SK-N-SH treated with all-trans-retinoic acid at 6 μM for 48 hours (cell line): ENCODE results near the gene DNAH2.
A peak's percentile ranks its signal among the peaks of the same experiment; 100 is the strongest.

Experiments
- ARNTL ChIP-seq: fragments of 450-650 bp; formaldehyde crosslinking; IDR thresholded peaks from 2 replicates; pipeline ENCODE4 v1.5.0; 2020; ENCODE audit warnings: low read depth, mild to moderate bottlenecking, moderate library complexity, borderline replicate concordance
- GLIS3 ChIP-seq: fragments of 250-450 bp; sonication (Bioruptor Pico); IDR thresholded peaks from 2 replicates; pipeline ENCODE4 v1.5.0; 2020; ENCODE audit warnings: mild to moderate bottlenecking, moderate library complexity
- OSR1 ChIP-seq: fragments of 250-450 bp; sonication (Bioruptor Pico); IDR thresholded peaks from 2 replicates; pipeline ENCODE4 v1.8.0; 2022; ENCODE audit warnings: moderate library complexity, mild to moderate bottlenecking, inconsistent platforms
- SNAI2 ChIP-seq: fragments of 250-450 bp; sonication (Bioruptor Pico); IDR thresholded peaks from 2 replicates; pipeline ENCODE4 v1.5.0; 2020; ENCODE audit warnings: mild to moderate bottlenecking, moderate library complexity
- ZC3H10 ChIP-seq: fragments of 250-450 bp; sonication (Bioruptor Pico); IDR thresholded peaks from 2 replicates; pipeline ENCODE4 v1.5.1; 2021; ENCODE audit warnings: mild to moderate bottlenecking, moderate library complexity
- ZFP3 ChIP-seq: fragments of 250-450 bp; sonication (Bioruptor Pico); IDR thresholded peaks from 2 replicates; pipeline ENCODE4 v1.5.0; 2020; ENCODE audit warnings: mild to moderate bottlenecking, moderate library complexity
- ZFP30 ChIP-seq: fragments of 450-650 bp; formaldehyde crosslinking; IDR thresholded peaks from 2 replicates; pipeline ENCODE4 v1.5.0; 2022; ENCODE audit warnings: mild to moderate bottlenecking, moderate library complexity
- ZNF565 ChIP-seq: fragments of 450-650 bp; formaldehyde crosslinking; conservative IDR thresholded peaks from 2 replicates; pipeline ENCODE4 v1.5.0; 2020; ENCODE audit warnings: low read depth, mild to moderate bottlenecking, moderate library complexity
- ZNF8 ChIP-seq: fragments of 450-650 bp; formaldehyde crosslinking; IDR thresholded peaks from 2 replicates; pipeline ENCODE4 v1.5.0; 2020; ENCODE audit warnings: mild to moderate bottlenecking, moderate library complexity
- TF ChIP-seq, protein P1 (sequence below): fragments of 250-450 bp; sonication (Bioruptor Pico); IDR thresholded peaks from 2 replicates; pipeline ENCODE4 v1.8.0; 2020; ENCODE audit warnings: mild to moderate bottlenecking, moderate library complexity, borderline replicate concordance

DNA sequence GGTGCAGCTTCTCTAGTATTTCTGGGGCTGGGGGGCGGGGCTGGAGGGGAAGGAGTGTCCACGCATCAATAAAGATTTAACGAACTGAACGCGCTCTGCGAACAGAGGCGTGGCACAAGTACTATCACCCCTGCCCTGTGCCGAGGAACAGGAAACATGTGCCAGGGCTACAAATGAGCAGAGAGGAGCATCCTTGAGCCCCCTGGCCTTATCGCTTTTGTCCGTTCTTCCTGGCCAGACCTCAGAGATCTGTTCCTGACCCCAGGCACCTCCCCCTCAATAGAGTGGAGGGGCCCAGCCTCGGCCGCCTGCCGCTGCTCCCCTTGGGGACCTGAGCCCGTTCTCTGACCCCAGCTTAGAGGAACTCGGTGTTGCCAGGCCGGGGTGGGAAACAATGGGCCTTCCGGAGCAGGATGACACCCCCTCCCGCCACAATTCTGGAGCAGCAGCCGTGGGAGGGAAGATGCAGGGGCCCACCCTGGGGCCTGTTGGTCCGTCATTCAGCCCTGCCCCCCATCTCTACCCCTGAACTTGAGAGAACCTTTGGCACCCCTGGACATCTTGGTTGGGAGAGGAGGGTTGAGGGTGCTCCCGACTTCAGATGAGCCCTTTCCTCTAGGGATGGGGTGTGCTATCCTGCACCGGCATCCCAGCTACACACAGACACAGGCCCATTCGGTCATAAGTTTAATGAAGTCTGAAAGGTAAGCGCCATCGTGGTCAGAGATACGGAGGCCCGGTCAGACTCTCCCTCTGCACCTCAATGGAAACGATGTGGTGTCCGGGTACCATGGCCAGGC is 138.7 kb downstream of the DNAH2 start:
- TF ChIP-seq ZC3H10 (CRISPR knock-in tag) (no peak), SNAI2 (CRISPR knock-in tag) (no peak), OSR1 (CRISPR knock-in tag) (no peak), ARNTL (no peak), ZFP3 (CRISPR knock-in tag) (no peak), ZNF8 (CRISPR knock-in tag) (no peak), GLIS3 (peak; percentile 24; the same call in 1 of the 2 replicates), ZNF565 (CRISPR knock-in tag) (no peak), ZFP30 (no peak)
- TF ChIP-seq, protein P1, sequence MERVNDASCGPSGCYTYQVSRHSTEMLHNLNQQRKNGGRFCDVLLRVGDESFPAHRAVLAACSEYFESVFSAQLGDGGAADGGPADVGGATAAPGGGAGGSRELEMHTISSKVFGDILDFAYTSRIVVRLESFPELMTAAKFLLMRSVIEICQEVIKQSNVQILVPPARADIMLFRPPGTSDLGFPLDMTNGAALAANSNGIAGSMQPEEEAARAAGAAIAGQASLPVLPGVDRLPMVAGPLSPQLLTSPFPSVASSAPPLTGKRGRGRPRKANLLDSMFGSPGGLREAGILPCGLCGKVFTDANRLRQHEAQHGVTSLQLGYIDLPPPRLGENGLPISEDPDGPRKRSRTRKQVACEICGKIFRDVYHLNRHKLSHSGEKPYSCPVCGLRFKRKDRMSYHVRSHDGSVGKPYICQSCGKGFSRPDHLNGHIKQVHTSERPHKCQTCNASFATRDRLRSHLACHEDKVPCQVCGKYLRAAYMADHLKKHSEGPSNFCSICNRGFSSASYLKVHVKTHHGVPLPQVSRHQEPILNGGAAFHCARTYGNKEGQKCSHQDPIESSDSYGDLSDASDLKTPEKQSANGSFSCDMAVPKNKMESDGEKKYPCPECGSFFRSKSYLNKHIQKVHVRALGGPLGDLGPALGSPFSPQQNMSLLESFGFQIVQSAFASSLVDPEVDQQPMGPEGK (CRISPR knock-in tag) = no peak
